RWPE2 (cell line): Measurements from ENCODE around the gene RILPL1.
A peak's percentile ranks its signal among the peaks of the same experiment; 100 is the strongest.
"Not testable (repeated sequence)": the region's sequence is repeated elsewhere in the genome, so short reads cannot be mapped to it uniquely, and the experiment has no call there.

Experiments used
- ATAC-seq: fragments of 200-7000 bp; cut with Tn5 transposase; 3 replicates; pipeline ENCODE4 v1.9.1; 2021; ENCODE audit warnings: low read depth
- DNase-seq: peaks from one replicate; pipeline ENCODE4 v3.0.0-alpha.2; 2020; ENCODE audit warnings: low spot score
- H3K27ac ChIP-seq: fragments of 450-650 bp; 2 replicates; pipeline ENCODE4 v1.5.1; 2017; ENCODE audit warnings: mild to moderate bottlenecking; ENCODE audit not compliant: poor library complexity, severe bottlenecking
- H3K27me3 ChIP-seq: fragments of 250-450 bp; sonication (Bioruptor Pico); 2 replicates; pipeline ENCODE4 v1.5.1; 2021; ENCODE audit warnings: mild to moderate bottlenecking, moderate library complexity; ENCODE audit not compliant: insufficient read depth, poor library complexity, severe bottlenecking
- H3K36me3 ChIP-seq: fragments of 250-450 bp; sonication (Bioruptor Pico); 2 replicates; pipeline ENCODE4 v1.5.1; 2020; ENCODE audit warnings: low read depth, mild to moderate bottlenecking, moderate library complexity
- H3K4me1 ChIP-seq: fragments of 250-450 bp; sonication (Bioruptor Pico); 2 replicates; pipeline ENCODE4 v1.5.1; 2021; ENCODE audit warnings: mild to moderate bottlenecking, moderate library complexity; ENCODE audit not compliant: insufficient read depth, poor library complexity, severe bottlenecking
- H3K4me3 ChIP-seq: fragments of 250-450 bp; sonication (Bioruptor Pico); 2 replicates; pipeline ENCODE4 v1.5.1; 2021; ENCODE audit warnings: mild to moderate bottlenecking, moderate library complexity; ENCODE audit not compliant: severe bottlenecking
- H3K9me3 ChIP-seq: fragments of 250-450 bp; sonication (Bioruptor Pico); 2 replicates; pipeline ENCODE4 v1.5.1; 2021; ENCODE audit warnings: mild to moderate bottlenecking, moderate library complexity; ENCODE audit not compliant: severe bottlenecking
- CTCF ChIP-seq: fragments of 450-650 bp; IDR thresholded peaks from one replicate; pipeline ENCODE4 v1.5.1; 2017; ENCODE audit warnings: mild to moderate bottlenecking, moderate library complexity; ENCODE audit not compliant: poor library complexity, severe bottlenecking

The RILPL1 gene

GRCh38 chr12:123435636-123436016 lies 97.9 kb downstream of the RILPL1 start:
- no peak for ATAC-seq
- Histone ChIP-seq H3K36me3 (no peaks in the 10 kb centered on the region), H3K4me1 (no peaks in the 10 kb centered on the region), H3K27ac (peak overlapping the region; percentile 21), H3K9me3 (no peaks in the 10 kb centered on the region), H3K4me3 (peak overlapping the region; percentile 70), H3K27me3 (no peaks in the 10 kb centered on the region)
- TF ChIP-seq CTCF = peak; percentile 2
- no peak for DNase-seq

- no peak for TF ChIP-seq CTCF
- ATAC-seq = no peak
- no peak for DNase-seq
- Histone ChIP-seq H3K27me3 (no peaks in the 10 kb centered on the region), H3K4me1 (no peaks in the 10 kb centered on the region), H3K4me3 (no peak overlapping the region), H3K27ac (no peak overlapping the region), H3K9me3 (no peaks in the 10 kb centered on the region), H3K36me3 (no peaks in the 10 kb centered on the region)
Measured at GRCh38 chr12:123433615-123434014, 99.9 kb downstream of the RILPL1 start.

- H3K4me3 ChIP-seq, H3K9me3 ChIP-seq, H3K36me3 ChIP-seq, H3K27ac ChIP-seq, DNase-seq, H3K27me3 ChIP-seq, H3K4me1 ChIP-seq, ATAC-seq: not testable (repeated sequence)
Measured at GRCh38 chr12:123431951-123432817, 101.3 kb downstream of the RILPL1 start.

- not testable (repeated sequence) for H3K36me3 ChIP-seq, DNase-seq, H3K27ac ChIP-seq, H3K27me3 ChIP-seq, H3K4me1 ChIP-seq, ATAC-seq, H3K4me3 ChIP-seq, H3K9me3 ChIP-seq
Measured at GRCh38 chr12:123429101-123429500, 104.4 kb downstream of the RILPL1 start.

- ATAC-seq (no peak), DNase-seq (no peak)
- Histone ChIP-seq H3K4me3 (no peak overlapping the region), H3K9me3 (no peaks in the 10 kb centered on the region), H3K4me1 (no peaks in the 10 kb centered on the region), H3K27me3 (no peaks in the 10 kb centered on the region), H3K36me3 (no peaks in the 10 kb centered on the region), H3K27ac (no peak overlapping the region)
- TF ChIP-seq CTCF = no peak
Measured at GRCh38 chr12:123428591-123428990, 104.9 kb downstream of the RILPL1 start.
